Type B pancreatic cell (in vitro differentiated cells): ENCODE measurements around the gene VKORC1L1. TPM values are rescaled to one million over a fixed set of nuclear protein-coding genes. Genes with fewer than 3 reads are reported as not detected.
A peak's percentile ranks its signal among the peaks of the same experiment; 100 is the strongest.
"Not testable (repeated sequence)": the region's sequence is repeated elsewhere in the genome, so short reads cannot be mapped to it uniquely, and the experiment has no call there.

Experiments
- DNase-seq: peaks from one replicate; pipeline ENCODE4 v3.0.0; 2021; ENCODE audit warnings: mixed read lengths; ENCODE audit not compliant: unreplicated experiment; ENCODE audit errors: extremely low spot score
- H3K27ac Mint-ChIP-seq: 2 replicates; pipeline ENCODE4 v1.8.0; 2021; ENCODE audit warnings: mild to moderate bottlenecking, mixed read lengths
- H3K27me3 Mint-ChIP-seq: 2 replicates; pipeline ENCODE4 v1.8.0; 2021; ENCODE audit warnings: mixed read lengths
- H3K36me3 Mint-ChIP-seq: 2 replicates; pipeline ENCODE4 v1.8.0; 2021; ENCODE audit warnings: mixed read lengths
- H3K4me1 Mint-ChIP-seq: one replicate; pipeline ENCODE4 v1.8.0; 2021; ENCODE audit warnings: mixed read lengths; ENCODE audit not compliant: unreplicated experiment
- H3K4me3 Mint-ChIP-seq: 2 replicates; pipeline ENCODE4 v1.8.0; 2021; ENCODE audit warnings: mild to moderate bottlenecking, mixed read lengths
- H3K9me3 Mint-ChIP-seq: 2 replicates; pipeline ENCODE4 v1.8.0; 2021; ENCODE audit warnings: mixed read lengths
- total RNA-seq: library from RNA; stranded (reverse); gene quantifications from 2 replicates; pipeline ENCODE4 v1.2.1, GENCODE V29; 2021; ENCODE audit warnings: low replicate concordance
- TF ChIP-seq, protein P1 (sequence below): fragments of 200-600 bp; sonication (generic); conservative IDR thresholded peaks from 2 replicates; pipeline ENCODE4 v1.5.0; 2021; ENCODE audit warnings: antibody characterized with exemption, mild to moderate bottlenecking

The VKORC1L1 gene
- total RNA-seq, 1 donor from 2014 or later, result 26.4 TPM

DNA sequence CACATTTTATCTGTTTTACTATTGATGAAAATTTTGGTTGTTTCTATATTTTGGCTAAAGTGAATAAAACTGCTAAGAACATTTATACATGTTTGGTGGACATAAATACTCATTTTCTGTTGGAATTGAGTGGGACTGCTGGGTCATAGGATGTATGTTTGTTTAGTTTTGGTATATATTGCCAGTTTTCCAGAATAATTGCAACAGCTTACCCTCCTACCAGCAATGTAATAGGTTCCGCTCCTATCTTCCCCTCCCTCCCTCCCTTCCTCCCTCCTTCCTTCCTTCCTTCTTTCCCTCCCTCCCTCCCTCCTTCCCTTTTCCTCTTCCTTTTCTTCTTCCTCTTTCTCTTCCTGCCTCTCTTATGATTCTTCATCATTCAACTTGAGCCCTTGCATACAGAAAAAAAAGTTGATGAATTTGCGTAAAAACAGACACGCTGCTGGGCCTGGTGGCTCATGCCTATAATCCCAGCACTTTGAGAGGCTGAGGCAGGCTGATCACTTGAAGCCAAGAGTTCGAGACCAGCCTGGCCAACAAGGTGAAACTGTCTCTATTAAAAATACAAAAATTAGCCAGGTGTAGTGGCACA, 23.5 kb downstream of the VKORC1L1 start:
- no peaks in the 10 kb centered on the region for H3K4me1 Mint-ChIP-seq
- H3K36me3 Mint-ChIP-seq, result peaks cover 25% of the 10 kb centered on the region
- TF ChIP-seq, protein P1, sequence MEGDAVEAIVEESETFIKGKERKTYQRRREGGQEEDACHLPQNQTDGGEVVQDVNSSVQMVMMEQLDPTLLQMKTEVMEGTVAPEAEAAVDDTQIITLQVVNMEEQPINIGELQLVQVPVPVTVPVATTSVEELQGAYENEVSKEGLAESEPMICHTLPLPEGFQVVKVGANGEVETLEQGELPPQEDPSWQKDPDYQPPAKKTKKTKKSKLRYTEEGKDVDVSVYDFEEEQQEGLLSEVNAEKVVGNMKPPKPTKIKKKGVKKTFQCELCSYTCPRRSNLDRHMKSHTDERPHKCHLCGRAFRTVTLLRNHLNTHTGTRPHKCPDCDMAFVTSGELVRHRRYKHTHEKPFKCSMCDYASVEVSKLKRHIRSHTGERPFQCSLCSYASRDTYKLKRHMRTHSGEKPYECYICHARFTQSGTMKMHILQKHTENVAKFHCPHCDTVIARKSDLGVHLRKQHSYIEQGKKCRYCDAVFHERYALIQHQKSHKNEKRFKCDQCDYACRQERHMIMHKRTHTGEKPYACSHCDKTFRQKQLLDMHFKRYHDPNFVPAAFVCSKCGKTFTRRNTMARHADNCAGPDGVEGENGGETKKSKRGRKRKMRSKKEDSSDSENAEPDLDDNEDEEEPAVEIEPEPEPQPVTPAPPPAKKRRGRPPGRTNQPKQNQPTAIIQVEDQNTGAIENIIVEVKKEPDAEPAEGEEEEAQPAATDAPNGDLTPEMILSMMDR, result no peak
- DNase-seq, result no peak
- no peak overlapping the region for H3K27ac Mint-ChIP-seq
- H3K4me3 Mint-ChIP-seq, result no peak overlapping the region
- H3K27me3 Mint-ChIP-seq, result no peaks in the 10 kb centered on the region
- peaks cover 4% of the 10 kb centered on the region for H3K9me3 Mint-ChIP-seq

DNA sequence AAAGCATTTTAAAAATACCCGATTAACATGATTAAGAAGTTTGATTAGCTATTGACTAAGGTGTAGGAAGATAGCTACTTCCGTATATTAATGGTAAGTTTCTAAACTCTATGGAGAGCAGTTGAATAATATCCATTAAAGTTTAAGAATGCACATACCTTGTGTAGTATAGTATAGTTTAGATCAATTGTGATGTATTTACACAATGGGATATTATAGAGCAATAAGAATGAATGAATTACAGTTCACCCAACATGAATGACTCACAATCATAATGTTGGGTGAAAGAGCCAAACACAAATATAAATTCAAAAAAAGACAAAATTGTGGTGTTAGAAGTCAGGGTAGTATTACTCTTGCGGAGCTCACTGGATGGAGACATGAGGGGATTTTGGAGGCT, 24.4 kb downstream of the VKORC1L1 start:
- H3K27ac Mint-ChIP-seq, H3K27me3 Mint-ChIP-seq, H3K9me3 Mint-ChIP-seq, H3K4me1 Mint-ChIP-seq, H3K4me3 Mint-ChIP-seq, DNase-seq: not testable (repeated sequence)
- H3K36me3 Mint-ChIP-seq, result peaks cover 29% of the 10 kb centered on the region

DNA sequence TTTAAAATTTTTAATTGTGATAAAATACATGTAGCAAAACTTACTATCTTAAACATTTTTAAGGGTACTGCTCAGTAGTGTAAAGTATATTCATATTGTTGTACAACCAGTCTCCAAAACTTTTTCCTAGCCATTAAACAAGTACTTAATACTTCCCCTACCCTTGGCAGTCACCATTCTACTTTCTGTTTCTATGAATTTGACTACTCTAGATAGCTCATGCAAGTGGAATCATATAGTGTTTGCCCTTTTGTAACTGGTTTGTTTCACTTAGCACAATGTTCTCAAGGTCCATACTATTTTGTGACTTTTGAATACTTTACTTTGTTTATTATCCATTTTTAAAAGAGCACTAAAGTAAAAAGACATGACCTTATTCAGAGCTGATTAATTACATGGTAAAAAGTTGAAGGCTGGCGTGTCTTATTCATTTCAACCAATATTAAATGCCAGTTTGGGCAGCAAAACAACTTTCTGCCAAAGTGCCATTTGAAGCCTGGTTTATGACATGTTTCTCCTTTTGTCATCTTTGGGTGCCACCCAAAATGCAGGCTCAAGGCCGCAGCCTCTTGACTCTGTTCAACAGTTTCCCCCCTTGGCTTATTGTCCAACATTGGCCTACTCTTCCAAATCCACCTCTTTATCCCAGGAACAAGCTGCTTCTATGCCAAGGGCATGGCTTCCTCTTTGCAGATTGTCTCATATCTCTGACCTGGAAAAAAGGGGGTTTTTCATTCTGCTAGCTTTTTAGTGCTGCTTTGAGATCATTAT, 26.0 kb downstream of the VKORC1L1 start:
- peaks cover 11% of the 10 kb centered on the region for H3K9me3 Mint-ChIP-seq
- not testable (repeated sequence) for H3K4me1 Mint-ChIP-seq

DNA sequence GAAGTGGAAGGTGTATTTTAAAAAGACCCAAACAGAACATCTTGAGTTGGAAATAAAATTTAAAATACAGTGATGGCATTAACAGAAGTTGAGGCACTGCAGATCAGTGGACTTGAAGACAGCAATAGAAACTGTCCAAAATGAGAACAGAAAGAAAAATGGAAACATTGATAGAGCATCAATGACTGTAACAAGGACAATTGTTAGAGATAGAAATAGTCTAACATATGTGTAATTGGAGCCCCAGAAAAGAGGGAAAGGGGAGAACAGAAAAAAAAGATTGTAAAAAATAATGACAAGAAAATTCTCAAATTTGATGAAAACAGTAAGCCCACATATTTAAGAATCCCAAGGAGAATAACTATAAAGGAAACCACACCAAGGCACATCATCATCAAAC, 29.4 kb downstream of the VKORC1L1 start:
- H3K27ac Mint-ChIP-seq, result no peak overlapping the region
- DNase-seq, result no peak
- peaks cover 37% of the 10 kb centered on the region for H3K36me3 Mint-ChIP-seq
- peaks cover 6% of the 10 kb centered on the region for H3K4me1 Mint-ChIP-seq
- no peak overlapping the region for H3K4me3 Mint-ChIP-seq
- H3K27me3 Mint-ChIP-seq, result no peaks in the 10 kb centered on the region
- H3K9me3 Mint-ChIP-seq, result peaks cover 11% of the 10 kb centered on the region
- TF ChIP-seq, protein P1, result no peak

More for the DNA sequence above, 26.0 kb downstream of the VKORC1L1 start:
- H3K27ac Mint-ChIP-seq, DNase-seq, H3K27me3 Mint-ChIP-seq, H3K4me3 Mint-ChIP-seq: not testable (repeated sequence)
- peaks cover 29% of the 10 kb centered on the region for H3K36me3 Mint-ChIP-seq

DNA sequence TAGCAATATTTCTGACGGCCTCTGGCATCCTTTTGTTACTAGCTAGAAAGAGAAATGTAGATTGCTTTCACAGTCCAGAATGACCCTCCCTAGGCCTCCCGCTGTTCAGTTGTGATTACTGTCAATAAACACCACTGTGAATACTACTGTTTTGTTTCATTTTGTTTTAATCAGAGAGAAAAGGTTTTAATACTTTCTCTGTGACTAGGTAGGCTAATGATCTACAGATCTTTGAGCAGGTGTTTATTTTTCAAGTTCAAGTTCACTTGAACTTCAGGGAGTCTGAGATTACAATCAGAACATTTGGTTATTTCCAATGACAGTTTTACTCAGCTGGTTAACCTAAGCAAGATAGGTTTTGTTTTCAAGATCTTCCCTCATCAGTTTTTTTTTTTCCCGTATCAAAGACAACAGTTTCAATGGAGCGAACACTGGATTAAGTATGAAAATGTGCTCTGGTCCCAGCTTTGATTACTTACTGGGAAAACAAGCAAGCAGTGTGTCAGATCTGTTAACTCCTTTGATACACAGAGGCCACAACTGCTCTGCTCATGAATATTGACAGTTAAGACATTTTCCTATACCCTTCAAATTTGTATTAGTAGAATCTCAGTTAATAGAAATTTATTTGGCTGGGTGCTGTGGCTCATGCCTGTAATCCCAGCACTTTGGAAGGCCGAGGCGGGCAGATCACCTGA, 34.8 kb downstream of the VKORC1L1 start:
- DNase-seq, result no peak
- H3K9me3 Mint-ChIP-seq, result no peaks in the 10 kb centered on the region
- no peaks in the 10 kb centered on the region for H3K27me3 Mint-ChIP-seq
- peaks cover 13% of the 10 kb centered on the region for H3K4me1 Mint-ChIP-seq
- H3K36me3 Mint-ChIP-seq, result peaks cover 11% of the 10 kb centered on the region
- no peak overlapping the region for H3K4me3 Mint-ChIP-seq
- H3K27ac Mint-ChIP-seq, result peak overlapping the region; percentile 3
- TF ChIP-seq, protein P1, result no peak

DNA sequence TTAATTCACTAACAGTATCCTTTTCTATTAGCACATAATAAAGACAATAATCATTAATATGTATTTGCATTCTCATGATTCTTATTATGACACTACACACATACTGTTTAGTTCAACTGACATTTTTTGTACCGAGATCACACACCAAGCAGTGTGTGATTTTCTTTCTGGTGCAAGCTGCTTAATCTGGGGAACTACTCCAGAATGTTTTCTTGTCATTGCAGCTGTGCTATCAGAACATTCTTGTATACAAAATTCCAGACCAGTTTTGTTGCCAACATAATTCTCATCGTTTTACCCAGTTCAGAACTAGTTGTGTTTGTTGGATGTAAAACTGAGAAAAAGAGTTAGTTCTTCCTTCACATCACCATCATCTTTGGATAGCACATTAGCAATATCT, 37.4 kb downstream of the VKORC1L1 start:
- Mint-ChIP-seq H3K27me3 (no peaks in the 10 kb centered on the region), H3K4me3 (no peak overlapping the region), H3K4me1 (peaks cover 13% of the 10 kb centered on the region), H3K36me3 (peaks cover 12% of the 10 kb centered on the region), H3K27ac (no peak overlapping the region), H3K9me3 (no peaks in the 10 kb centered on the region)
- no peak for DNase-seq
- TF ChIP-seq, protein P1, result no peak
